ENCODE measurements around the gene PPM1H.
A peak's percentile ranks its signal among the peaks of the same experiment; 100 is the strongest.
"Not testable (repeated sequence)": the region's sequence is repeated elsewhere in the genome, so short reads cannot be mapped to it uniquely, and the experiment has no call there.

The PPM1H gene

GRCh38 chr12:62668782-62669181 is 266.2 kb downstream of the PPM1H start:
- peak; percentile 12 to 21 for DNase-seq

DNA sequence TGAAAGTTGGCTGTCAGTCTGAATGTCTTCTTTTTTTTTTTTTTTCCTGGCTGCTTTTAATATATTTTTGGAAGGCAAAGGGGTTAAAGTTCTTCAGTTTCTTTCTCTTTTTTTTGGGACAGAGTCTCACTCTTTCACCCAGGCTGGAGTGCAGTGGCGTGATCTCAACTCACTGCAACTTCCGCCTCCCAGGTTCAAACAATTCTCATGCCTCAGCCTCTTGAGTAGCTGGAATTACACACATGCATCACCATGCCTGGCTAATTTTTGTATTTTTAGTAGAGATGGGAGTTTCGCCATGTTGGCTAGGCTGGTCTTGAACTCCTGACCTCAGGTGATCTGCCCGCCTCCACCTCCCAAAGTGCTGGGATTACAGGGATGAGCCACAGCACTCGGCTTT is 270.0 kb downstream of the PPM1H start:
- not testable (repeated sequence) for DNase-seq

DNA sequence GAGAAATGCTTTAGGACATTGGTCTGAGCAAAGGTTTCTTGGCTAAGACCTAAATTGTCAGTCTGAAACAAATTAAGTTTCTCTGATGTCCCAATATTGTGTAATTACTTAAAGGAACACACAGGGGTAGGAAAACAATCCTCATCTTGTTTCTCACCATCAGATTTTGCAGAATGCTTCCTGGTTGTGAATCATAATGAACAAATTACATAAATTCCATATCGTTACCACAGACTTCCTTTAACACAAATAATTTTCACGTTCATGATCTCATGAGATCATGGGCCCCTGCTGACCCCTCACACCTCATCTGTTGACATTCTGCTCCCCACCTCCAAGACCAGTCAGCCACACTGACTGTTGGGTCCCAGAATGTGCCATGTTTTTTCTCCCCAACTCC is 274.2 kb downstream of the PPM1H start:
- no peak for DNase-seq

- DNase-seq: peak in 1 of 2 experiments; percentile 12
Measured at GRCh38 chr12:62659453-62660295, 275.3 kb downstream of the PPM1H start.

GRCh38 chr12:62658910-62659309 is 276.0 kb downstream of the PPM1H start:
- no peak for DNase-seq

DNA sequence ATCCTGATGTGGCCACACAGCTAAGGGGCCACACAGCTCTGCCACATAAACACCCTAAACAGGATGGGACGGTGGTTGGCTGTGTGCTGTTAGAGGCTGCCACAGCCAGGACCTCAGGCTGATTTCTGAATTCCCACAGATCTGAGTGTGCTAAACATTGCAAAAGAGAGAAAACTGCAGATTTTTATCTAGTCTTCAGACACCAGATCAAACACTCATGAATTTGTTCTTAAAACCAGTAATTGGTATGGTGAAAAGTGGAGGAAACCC is 277.7 kb downstream of the PPM1H start:
- DNase-seq: no peak

GRCh38 chr12:62656591-62657362 is 278.2 kb downstream of the PPM1H start:
- DNase-seq: no peak

DNA sequence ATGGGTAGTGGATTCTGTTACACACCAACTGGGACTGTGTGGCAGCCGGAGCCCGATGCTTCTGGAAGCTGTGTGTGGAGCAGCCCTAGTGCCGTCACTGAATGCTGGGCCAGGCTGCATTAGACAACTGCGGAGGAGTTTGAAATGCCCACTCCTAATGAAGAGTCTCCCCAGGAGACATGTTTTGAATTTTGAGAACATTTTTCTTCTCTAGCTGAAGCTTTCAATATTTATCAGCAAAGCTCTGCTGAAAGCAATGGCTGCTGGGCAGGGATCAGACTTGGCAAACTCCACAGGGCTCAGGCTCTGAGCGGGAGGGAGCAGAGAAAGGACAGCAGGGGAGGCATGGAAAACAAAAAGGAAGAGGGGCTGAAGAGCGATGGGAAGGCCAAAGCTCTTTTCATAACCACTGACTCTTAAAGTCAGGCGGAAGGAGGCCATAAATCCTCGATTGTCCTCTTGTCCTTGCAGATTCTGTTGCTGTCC is 279.2 kb downstream of the PPM1H start:
- no peak for DNase-seq

DNA sequence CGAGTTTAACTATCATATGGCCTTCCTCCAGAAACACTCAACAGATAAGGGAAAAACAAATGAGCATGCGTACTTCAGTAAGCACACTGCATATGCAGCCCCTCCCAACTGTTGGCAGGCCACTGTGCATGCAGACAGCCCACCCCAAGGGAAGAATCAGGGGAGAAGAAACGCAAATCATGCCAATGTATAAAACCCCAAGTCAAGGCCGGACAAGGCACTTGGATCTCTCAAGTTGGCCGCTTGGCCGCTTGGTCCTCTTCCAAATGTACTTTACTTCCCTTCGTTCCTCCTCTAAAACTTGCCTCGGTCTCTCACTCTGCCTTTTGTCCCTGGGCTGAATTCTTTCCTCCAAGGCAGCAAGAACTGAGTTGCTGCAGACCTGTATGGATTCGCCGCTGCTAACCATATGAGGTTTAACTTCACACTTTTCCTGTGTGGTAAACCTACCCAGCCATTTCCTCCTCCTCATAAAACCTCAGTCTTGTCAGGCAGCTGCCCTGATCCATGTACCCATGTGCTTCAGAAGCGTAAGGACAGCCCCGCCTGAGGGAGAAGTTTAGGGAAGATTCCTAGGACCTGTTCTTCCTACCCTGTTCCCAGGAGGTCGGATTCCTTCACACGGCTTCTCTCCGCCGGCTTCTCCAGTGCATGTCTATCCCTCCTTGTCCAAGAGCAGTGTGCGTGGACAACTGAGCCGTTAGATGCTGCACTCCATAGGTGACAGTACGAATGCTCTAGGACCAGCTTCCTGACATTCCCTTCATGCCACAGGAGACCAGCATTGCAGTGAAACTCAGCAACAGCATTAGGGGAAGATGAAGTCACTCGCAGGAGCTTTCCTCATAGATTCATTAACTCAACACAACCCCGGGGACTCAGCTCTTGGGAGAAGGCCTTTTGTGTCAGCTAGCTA is 280.4 kb downstream of the PPM1H start:
- no peak for DNase-seq

GRCh38 chr12:62653740-62654139 is 281.2 kb downstream of the PPM1H start:
- no peak for DNase-seq

DNA sequence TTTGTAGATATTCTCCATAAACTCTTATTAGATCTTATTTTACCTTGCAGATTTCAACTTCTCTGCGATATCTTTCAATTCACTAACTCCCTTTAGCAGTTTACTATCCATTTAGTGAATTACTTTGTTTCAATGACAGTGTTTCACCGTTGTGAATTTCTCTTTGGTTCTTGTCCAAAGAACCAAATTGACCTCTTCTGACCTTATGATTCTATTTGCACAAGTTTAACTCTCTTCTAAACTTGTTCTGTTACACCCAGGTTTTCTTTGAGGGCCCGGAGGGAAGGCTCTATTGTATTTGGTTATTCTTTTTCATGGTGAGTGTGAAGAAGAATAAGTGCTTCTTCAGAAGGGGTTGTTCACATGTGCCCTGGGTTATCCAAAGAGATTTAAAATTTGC is 281.6 kb downstream of the PPM1H start:
- DNase-seq: no peak

GRCh38 chr12:62651138-62651537 is 283.8 kb downstream of the PPM1H start:
- no peak for DNase-seq

DNA sequence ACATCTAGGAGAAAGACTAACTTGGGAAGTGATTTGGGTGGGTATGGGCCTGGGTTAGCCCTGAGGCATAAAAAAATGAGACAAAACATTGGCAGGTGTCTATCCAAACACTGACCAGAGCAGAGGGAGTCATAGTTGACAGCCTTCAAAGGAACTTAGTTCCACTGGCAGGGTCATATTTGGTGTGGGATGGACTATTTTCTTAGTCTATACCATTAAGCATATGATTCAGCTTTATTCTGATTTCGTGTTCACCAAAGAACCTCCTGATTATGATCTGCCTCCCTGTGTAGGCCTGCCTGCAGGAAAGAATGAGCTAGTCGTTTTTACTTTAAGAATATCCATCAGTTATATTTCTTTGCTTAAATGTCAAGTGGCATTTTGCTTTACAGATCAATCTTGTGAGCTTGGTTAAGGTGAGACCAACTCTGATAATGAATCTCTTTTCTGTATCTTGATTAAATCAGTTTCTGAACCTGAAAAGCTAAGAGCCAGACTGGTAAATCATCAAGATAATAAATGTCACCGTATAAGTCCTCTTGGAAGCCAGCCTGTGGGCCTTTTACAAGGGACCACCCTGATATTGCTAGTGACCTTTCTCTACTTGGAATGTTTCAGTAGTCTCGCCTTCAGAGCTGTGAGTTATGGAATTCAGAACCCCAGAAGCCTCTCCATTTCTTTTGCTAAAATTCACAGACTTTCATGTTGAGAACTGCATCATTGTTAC is 285.4 kb downstream of the PPM1H start:
- no peak for DNase-seq

- no peak for DNase-seq
Measured at GRCh38 chr12:62647586-62647985, 287.4 kb downstream of the PPM1H start.

DNA sequence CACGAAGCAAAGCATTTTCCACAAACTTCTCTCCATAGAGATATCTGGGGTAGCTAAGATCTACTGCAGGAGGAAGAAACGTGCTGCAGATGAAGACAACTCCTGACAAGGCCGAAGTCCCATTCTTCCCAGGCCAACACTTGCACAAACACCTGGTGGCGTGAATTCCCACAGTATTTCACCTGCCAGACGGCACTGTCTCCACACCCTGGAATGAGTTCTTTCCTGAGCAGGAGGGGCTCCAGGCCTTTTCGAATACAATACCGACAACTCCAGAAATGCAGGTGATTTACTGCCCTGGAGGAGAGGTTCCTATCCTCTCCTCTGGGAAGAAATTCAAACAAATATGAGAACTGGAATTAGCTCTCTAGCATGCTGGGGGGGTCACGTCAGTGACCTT is 288.4 kb downstream of the PPM1H start:
- DNase-seq: no peak

- no peak for DNase-seq
Measured at GRCh38 chr12:62643486-62643885, 291.5 kb downstream of the PPM1H start.

GRCh38 chr12:62642486-62642885 is 292.5 kb downstream of the PPM1H start:
- no peak for DNase-seq

GRCh38 chr12:62640910-62641448 is 294.0 kb downstream of the PPM1H start:
- DNase-seq: no peak

DNA sequence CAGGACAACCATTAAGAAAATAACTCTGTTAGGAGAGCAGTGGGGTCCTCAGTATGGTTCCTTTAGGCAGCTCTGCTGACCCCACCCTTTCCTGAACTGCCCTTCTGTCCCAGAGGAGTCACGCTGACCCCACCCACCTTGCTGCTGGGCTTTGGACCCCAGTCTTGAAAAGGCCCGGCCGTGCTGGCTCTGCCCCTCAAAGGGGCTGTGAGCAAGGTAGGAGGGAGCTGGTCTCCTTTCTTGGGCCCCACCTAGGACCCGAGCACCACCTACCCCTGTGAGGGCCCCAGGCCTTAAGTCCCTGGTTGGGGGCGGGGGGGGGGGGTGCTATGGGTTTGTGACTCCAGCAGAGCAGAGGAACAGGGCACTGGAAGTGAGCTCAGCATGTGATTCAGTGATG is 297.3 kb downstream of the PPM1H start:
- DNase-seq: no peak

DNA sequence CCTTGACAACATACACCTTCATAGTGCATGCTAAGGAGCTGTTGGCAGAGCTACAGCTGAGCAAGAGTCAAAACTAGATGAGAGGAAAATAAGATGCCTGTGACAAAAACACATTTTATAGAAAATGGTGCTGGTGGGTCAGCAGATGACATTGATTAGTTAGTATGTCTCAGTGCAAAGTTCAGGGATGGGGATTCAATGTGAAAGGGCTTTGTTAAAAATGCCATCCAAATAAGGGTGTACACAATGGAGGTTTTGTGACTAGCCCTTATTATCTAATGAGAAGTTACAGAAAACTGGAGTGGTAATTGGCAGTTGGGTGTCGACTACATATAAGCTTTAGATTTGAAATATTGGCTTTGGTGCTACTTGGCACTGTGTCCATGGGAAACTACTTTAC is 299.3 kb downstream of the PPM1H start:
- DNase-seq: no peak

DNA sequence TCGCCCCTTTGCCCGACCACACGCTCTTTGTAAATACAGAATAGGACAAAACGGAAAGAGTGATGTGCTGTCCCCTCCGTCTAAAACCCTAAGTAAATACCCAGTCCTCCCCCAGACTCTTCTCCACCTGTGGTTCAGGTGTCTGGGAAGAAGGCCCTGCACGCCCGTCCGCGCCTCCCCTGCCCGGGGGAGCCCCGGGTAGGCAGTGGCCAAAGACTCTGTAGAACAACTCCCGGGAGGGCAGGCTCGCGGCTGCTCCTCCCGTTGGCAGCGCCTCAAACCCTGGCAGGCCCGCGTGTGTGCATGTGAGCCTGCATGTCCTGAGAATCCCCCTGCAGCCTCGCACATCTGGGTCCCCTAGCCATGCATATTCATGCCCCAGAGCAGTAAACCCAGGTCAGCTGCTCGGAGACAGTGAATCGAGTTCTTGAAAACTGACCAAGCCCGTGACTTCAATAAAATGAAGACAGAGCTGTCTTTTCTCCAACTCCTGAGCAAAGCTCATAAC is 302.5 kb downstream of the PPM1H start:
- DNase-seq: peak; percentile 36 to 57
